ENCODE results near the gene LITAF.

GRCh38 chr16:11604783-11605563 is 18.3 kb upstream of the LITAF start:
- TF ChIP-seq, protein P1, sequence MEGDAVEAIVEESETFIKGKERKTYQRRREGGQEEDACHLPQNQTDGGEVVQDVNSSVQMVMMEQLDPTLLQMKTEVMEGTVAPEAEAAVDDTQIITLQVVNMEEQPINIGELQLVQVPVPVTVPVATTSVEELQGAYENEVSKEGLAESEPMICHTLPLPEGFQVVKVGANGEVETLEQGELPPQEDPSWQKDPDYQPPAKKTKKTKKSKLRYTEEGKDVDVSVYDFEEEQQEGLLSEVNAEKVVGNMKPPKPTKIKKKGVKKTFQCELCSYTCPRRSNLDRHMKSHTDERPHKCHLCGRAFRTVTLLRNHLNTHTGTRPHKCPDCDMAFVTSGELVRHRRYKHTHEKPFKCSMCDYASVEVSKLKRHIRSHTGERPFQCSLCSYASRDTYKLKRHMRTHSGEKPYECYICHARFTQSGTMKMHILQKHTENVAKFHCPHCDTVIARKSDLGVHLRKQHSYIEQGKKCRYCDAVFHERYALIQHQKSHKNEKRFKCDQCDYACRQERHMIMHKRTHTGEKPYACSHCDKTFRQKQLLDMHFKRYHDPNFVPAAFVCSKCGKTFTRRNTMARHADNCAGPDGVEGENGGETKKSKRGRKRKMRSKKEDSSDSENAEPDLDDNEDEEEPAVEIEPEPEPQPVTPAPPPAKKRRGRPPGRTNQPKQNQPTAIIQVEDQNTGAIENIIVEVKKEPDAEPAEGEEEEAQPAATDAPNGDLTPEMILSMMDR (IDR thresholded peaks at IDR 0.05) = no peak
- no peak for TF ChIP-seq POLR2A (IDR thresholded peaks at IDR 0.05)

All from adrenal gland (tissue), 5 donors.